GM23338 (cell line): Measurements from ENCODE around the gene NCKAP5. TPM values are rescaled to one million over a fixed set of nuclear protein-coding genes. Genes with fewer than 3 reads are reported as not detected.

Source experiments
- ATAC-seq: fragments of 200-7000 bp; cut with Tn5 transposase; 3 replicates; pipeline ENCODE4 v1.9.1; 2020
- DNase-seq: peaks from one replicate; pipeline ENCODE4 v3.0.0-alpha.2; 2015; ENCODE audit warnings: low spot score
- H2AFZ ChIP-seq: fragments of 200-600 bp; sonication (generic); 2 replicates; pipeline ENCODE4 v1.8.0; 2016; ENCODE audit warnings: antibody characterized with exemption, mild to moderate bottlenecking, moderate library complexity
- H3F3A ChIP-seq: fragments of 200-600 bp; sonication (generic); replicated peaks from 2 replicates; pipeline ENCODE4 v1.8.0; 2017; ENCODE audit warnings: antibody characterized with exemption, mixed run types, low read depth
- H3K27ac ChIP-seq: fragments of 200-600 bp; sonication (generic); 2 replicates; pipeline ENCODE4 v1.6.1; 2016; ENCODE audit warnings: low read depth
- H3K27me3 ChIP-seq: fragments of 200-600 bp; sonication (generic); 2 replicates; pipeline ENCODE4 v1.8.0; 2016; ENCODE audit warnings: mild to moderate bottlenecking, mixed run types, moderate library complexity; ENCODE audit not compliant: insufficient read depth
- H3K36me3 ChIP-seq: fragments of 200-600 bp; sonication (generic); 2 replicates; pipeline ENCODE4 v1.8.0; 2016; ENCODE audit warnings: mild to moderate bottlenecking; ENCODE audit not compliant: insufficient read depth
- H3K4me1 ChIP-seq: fragments of 200-600 bp; sonication (generic); 2 replicates; pipeline ENCODE4 v1.8.0; 2016; ENCODE audit warnings: mild to moderate bottlenecking, moderate library complexity; ENCODE audit not compliant: insufficient read depth
- H3K4me2 ChIP-seq: fragments of 200-600 bp; sonication (generic); 2 replicates; pipeline ENCODE4 v1.7.1; 2017; ENCODE audit warnings: mixed run types
- H3K4me3 ChIP-seq: fragments of 200-600 bp; sonication (generic); 2 replicates; pipeline ENCODE4 v1.6.1; 2016; ENCODE audit warnings: mixed run types
- H3K79me2 ChIP-seq: fragments of 200-600 bp; sonication (generic); replicated peaks from 2 replicates; pipeline ENCODE4 v1.8.0; 2017; ENCODE audit warnings: mild to moderate bottlenecking; ENCODE audit not compliant: insufficient read depth
- H3K9me2 ChIP-seq: fragments of 200-600 bp; sonication (generic); 2 replicates; pipeline ENCODE4 v1.8.0; 2017; ENCODE audit not compliant: insufficient read depth
- H4K20me1 ChIP-seq: fragments of 200-600 bp; sonication (generic); replicated peaks from 2 replicates; pipeline ENCODE4 v1.8.0; 2017; ENCODE audit warnings: mild to moderate bottlenecking; ENCODE audit not compliant: insufficient read depth
- H3K27ac Mint-ChIP-seq: 2 replicates; pipeline ENCODE4 v1.8.0; 2020; ENCODE audit warnings: inconsistent platforms, mild to moderate bottlenecking, moderate library complexity, mixed read lengths
- H3K27me3 Mint-ChIP-seq: 3 replicates; pipeline ENCODE4 v1.8.0; 2022; ENCODE audit warnings: low read depth, mild to moderate bottlenecking, moderate library complexity, mixed read lengths, inconsistent platforms; ENCODE audit not compliant: insufficient read depth, poor library complexity
- H3K36me3 Mint-ChIP-seq: 3 replicates; pipeline ENCODE4 v1.8.0; 2021; ENCODE audit warnings: low read depth, mild to moderate bottlenecking, inconsistent platforms, moderate library complexity, mixed read lengths
- H3K4me1 Mint-ChIP-seq: 3 replicates; pipeline ENCODE4 v1.8.0; 2020; ENCODE audit warnings: mild to moderate bottlenecking, inconsistent platforms, mixed read lengths
- H3K4me3 Mint-ChIP-seq: 3 replicates; pipeline ENCODE4 v1.8.0; 2021; ENCODE audit warnings: moderate library complexity, mild to moderate bottlenecking, inconsistent platforms, mixed read lengths
- H3K9me3 Mint-ChIP-seq: 3 replicates; pipeline ENCODE4 v1.8.0; 2020; ENCODE audit warnings: moderate library complexity, mild to moderate bottlenecking, inconsistent platforms, mixed read lengths
- CREB1 ChIP-seq: fragments of 250-450 bp; sonication (Bioruptor Pico); IDR thresholded peaks from 2 replicates; pipeline ENCODE4 v1.5.0; 2020; ENCODE audit warnings: low read depth, mild to moderate bottlenecking, moderate library complexity
- CTCF ChIP-seq, 2 experiments: fragments of 200-600 bp in 1 of 2; sonication (generic) in 1 of 2; conservative IDR thresholded peaks; 2 replicates each; pipeline versions ENCODE4 v1.5.1 to v1.6.1; 2016 to 2017; ENCODE audit warnings: antibody characterized with exemption in 2 of 2, low read depth in 2 of 2, mild to moderate bottlenecking in 2 of 2, moderate library complexity in 1 of 2
- ETS1 ChIP-seq: IDR thresholded peaks from 2 replicates; pipeline ENCODE4 v1.6.1; 2016; ENCODE audit warnings: antibody characterized with exemption
- EZH2 ChIP-seq: fragments of 200-600 bp; sonication (generic); IDR thresholded peaks from one replicate; pipeline ENCODE4 v1.8.0; 2017; ENCODE audit warnings: antibody characterized with exemption, mild to moderate bottlenecking, low read depth; ENCODE audit not compliant: unreplicated experiment
- EZH2phosphoT487 ChIP-seq: fragments of 200-600 bp; sonication (generic); IDR thresholded peaks from one replicate; pipeline ENCODE4 v1.8.1; 2018; ENCODE audit warnings: antibody characterized with exemption; ENCODE audit not compliant: unreplicated experiment
- JUNB ChIP-seq: IDR thresholded peaks from one replicate; pipeline ENCODE4 v1.6.1; 2016; ENCODE audit warnings: antibody characterized with exemption; ENCODE audit not compliant: unreplicated experiment
- NANOG ChIP-seq: IDR thresholded peaks from 2 replicates; pipeline ENCODE4 v1.6.1; 2016; ENCODE audit warnings: antibody characterized with exemption, borderline replicate concordance
- POLR2AphosphoS5 ChIP-seq: IDR thresholded peaks from 2 replicates; pipeline ENCODE4 v1.6.1; 2016; ENCODE audit warnings: antibody characterized with exemption, low read depth
- REST ChIP-seq: IDR thresholded peaks from one replicate; pipeline ENCODE4 v1.6.1; 2018; ENCODE audit warnings: antibody characterized with exemption; ENCODE audit not compliant: unreplicated experiment
- STAT1 ChIP-seq: IDR thresholded peaks from one replicate; pipeline ENCODE4 v1.6.1; 2016; ENCODE audit warnings: antibody characterized with exemption; ENCODE audit not compliant: unreplicated experiment
- ZNF114 ChIP-seq: fragments of 250-450 bp; sonication (Bioruptor Pico); IDR thresholded peaks from 2 replicates; pipeline ENCODE4 v1.5.0; 2020; ENCODE audit warnings: mild to moderate bottlenecking, moderate library complexity
- ZNF331 ChIP-seq: fragments of 250-450 bp; sonication (Bioruptor Pico); IDR thresholded peaks from 2 replicates; pipeline ENCODE4 v1.5.0; 2020; ENCODE audit warnings: low read depth, mild to moderate bottlenecking, moderate library complexity
- ZNF462 ChIP-seq: fragments of 250-450 bp; sonication (Bioruptor Pico); IDR thresholded peaks from 2 replicates; pipeline ENCODE4 v1.5.0; 2020; ENCODE audit warnings: mild to moderate bottlenecking, moderate library complexity
- polyA plus RNA-seq: library from polyadenylated mRNA; unstranded; fragments of >200 nt; fragmentation: Nextera tagmentation; extraction: Ambion mirVana; gene quantifications from 2 replicates; pipeline ENCODE4 v1.2.1, GENCODE V29; 2016
- total RNA-seq: library from RNA; depleted of rRNA; stranded (reverse); fragments of >200 nt; shearing (Covaris generic); gene quantifications from 2 replicates; pipeline ENCODE4 v1.2.3, GENCODE V29; 2014

NCKAP5 gene
- total and polyA plus RNA-seq, 2 experiments from 2014 or later, result 0.34 to 0.73 TPM

GRCh38 chr2:133371286-133371685 is 197.0 kb downstream of the NCKAP5 start:
- H3K36me3 ChIP-seq, result 0 out of 2 replicates have a peak, but pooled peaks cover 5% of the 10 kb centered on the region
- H3K27ac Mint-ChIP-seq, result no peak overlapping the region
- no peaks in the 10 kb centered on the region for H3F3A ChIP-seq
- no peak overlapping the region for H3K27ac ChIP-seq
- TF ChIP-seq ETS1 (no peak), REST (no peak), POLR2AphosphoS5 (no peak), STAT1 (no peak), EZH2 (no peak), CTCF (conservative IDR thresholded peaks at IDR 0.05; ENCODE audit: low read depth in 2 of 2) (no peak), EZH2phosphoT487 (no peak), ZNF331 (CRISPR knock-in tag) (no peak), JUNB (no peak), CREB1 (CRISPR knock-in tag) (no peak), NANOG (no peak), ZNF462 (CRISPR knock-in tag) (no peak), ZNF114 (no peak)
- H2AFZ ChIP-seq, result no peak overlapping the region
- ATAC-seq, result no peak
- H3K4me3 ChIP-seq, result no peak overlapping the region
- no peaks in the 10 kb centered on the region for H4K20me1 ChIP-seq
- H3K4me1 Mint-ChIP-seq, result peaks cover 20% of the 10 kb centered on the region
- H3K4me2 ChIP-seq, result no peak overlapping the region
- peaks cover 3% of the 10 kb centered on the region; the same call in 1 of the 2 replicates for H3K9me2 ChIP-seq
- no peaks in the 10 kb centered on the region for H3K79me2 ChIP-seq
- no peaks in the 10 kb centered on the region for H3K9me3 Mint-ChIP-seq
- H3K36me3 Mint-ChIP-seq, result no peaks in the 10 kb centered on the region
- peaks cover 13% of the 10 kb centered on the region for H3K4me1 ChIP-seq
- no peak overlapping the region for H3K4me3 Mint-ChIP-seq
- DNase-seq, result no peak
- no peaks in the 10 kb centered on the region for H3K27me3 ChIP-seq
- no peaks in the 10 kb centered on the region for H3K27me3 Mint-ChIP-seq
